IMR-90 (cell line): ENCODE measurements around the gene SLC25A26.

ENCODE experiments used
- CTCF ChIP-seq: conservative IDR thresholded peaks from 2 replicates; pipeline ENCODE4 v1.5.1; 2012; ENCODE audit warnings: mild to moderate bottlenecking, low read depth, low read length, improper control_type of control experiment
- FOS ChIP-seq: fragments of 150-350 bp; IDR thresholded peaks from 2 replicates; pipeline ENCODE4 v1.6.1; 2016; ENCODE audit warnings: low read depth, low read length
- MXI1 ChIP-seq: IDR thresholded peaks from 2 replicates; pipeline ENCODE4 v1.6.1; 2012; ENCODE audit warnings: low read depth, mild to moderate bottlenecking, low read length, moderate library complexity, borderline replicate concordance
- POLR2A ChIP-seq: IDR thresholded peaks from 2 replicates; pipeline ENCODE4 v1.6.1; 2012; ENCODE audit warnings: mild to moderate bottlenecking, low read depth, low read length

GRCh38 chr3:66178206-66178605 is 42.6 kb upstream of the SLC25A26 start:
- TF ChIP-seq CTCF (no peak), FOS (no peak), POLR2A (no peak), MXI1 (no peak)
